NCI-H460 (cell line): ENCODE data around the gene EAPP. TPM values are rescaled to one million over a fixed set of nuclear protein-coding genes. Genes with fewer than 3 reads are reported as not detected.
"Not testable (repeated sequence)": the region's sequence is repeated elsewhere in the genome, so short reads cannot be mapped to it uniquely, and the experiment has no call there.

ENCODE experiments used
- DNase-seq: peaks from one replicate; pipeline ENCODE4 v3.0.0-alpha.2; 2016; ENCODE audit warnings: low read depth; ENCODE audit errors: extremely low read depth
- small RNA-seq, 2 experiments: library from RNA; depleted of rRNA; stranded (forward); fragments of <200 nt; gene quantifications; one replicate each; pipeline ENCODE3, GENCODE V24; 2014
- total RNA-seq: library from RNA; depleted of rRNA; stranded (reverse); fragments of >200 nt; shearing (Covaris generic); gene quantifications from 2 replicates; pipeline ENCODE4 v1.2.3, GENCODE V29; 2014; rRNA removed

The EAPP gene
- total RNA-seq, 1 experiment from 2014 or later: 47.5 TPM

GRCh38 chr14:34489324-34489723, 50.2 kb downstream of the EAPP start:
- no peak for DNase-seq

GRCh38 chr14:34488528-34488927, 51.0 kb downstream of the EAPP start:
- no peak for DNase-seq

DNA sequence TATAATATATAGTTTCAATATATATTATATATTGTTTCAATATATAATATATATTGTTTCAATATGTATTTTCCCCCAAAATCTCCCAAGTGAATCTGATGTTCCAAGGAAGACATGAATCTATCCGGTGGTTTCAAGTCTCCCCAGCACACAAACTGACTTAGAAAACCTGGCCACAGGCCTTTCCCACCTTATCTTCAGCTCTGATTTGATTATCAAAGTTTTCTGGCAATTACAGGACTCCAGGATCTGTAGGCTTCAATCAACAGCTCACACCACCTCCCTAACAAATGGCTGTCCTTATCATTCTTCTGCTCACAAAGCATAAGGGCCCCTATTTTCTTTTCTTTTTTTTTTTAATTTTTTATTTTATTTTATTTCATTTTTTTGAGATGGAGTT, 54.8 kb downstream of the EAPP start:
- DNase-seq: no peak

- DNase-seq: no peak
These were observed 57.0 kb downstream of the EAPP start for GRCh38 chr14:34482463-34482862.

- no peak for DNase-seq
These were observed 59.8 kb downstream of the EAPP start for GRCh38 chr14:34479694-34480093.

- DNase-seq: no peak
These were observed 61.2 kb downstream of the EAPP start for GRCh38 chr14:34478261-34478660.

- not testable (repeated sequence) for DNase-seq
These were observed 63.5 kb downstream of the EAPP start for GRCh38 chr14:34476036-34476435.

DNA sequence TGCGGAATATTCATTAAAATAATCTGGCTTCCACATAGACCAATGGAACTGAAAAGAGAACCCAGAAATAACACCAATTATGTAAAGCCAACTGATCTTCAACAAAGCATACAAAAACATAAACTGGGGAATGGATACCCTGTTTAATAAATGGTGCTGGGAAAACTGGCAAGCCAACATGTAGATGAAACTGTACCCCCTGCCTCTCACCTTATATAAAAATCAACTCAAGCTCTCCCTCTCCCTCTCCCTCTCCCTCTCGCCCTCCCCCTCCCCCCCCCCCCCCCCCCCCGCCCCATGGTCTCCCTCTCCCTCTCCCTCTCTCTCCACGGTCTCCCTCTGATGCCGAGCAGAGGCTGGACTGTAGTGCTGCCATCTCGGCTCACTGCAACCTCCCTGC, 64.3 kb downstream of the EAPP start:
- DNase-seq: no peak

- no peak for DNase-seq
These were observed 65.3 kb downstream of the EAPP start for GRCh38 chr14:34474187-34474679.

GRCh38 chr14:34472706-34473279, 66.7 kb downstream of the EAPP start:
- no peak for DNase-seq

DNA sequence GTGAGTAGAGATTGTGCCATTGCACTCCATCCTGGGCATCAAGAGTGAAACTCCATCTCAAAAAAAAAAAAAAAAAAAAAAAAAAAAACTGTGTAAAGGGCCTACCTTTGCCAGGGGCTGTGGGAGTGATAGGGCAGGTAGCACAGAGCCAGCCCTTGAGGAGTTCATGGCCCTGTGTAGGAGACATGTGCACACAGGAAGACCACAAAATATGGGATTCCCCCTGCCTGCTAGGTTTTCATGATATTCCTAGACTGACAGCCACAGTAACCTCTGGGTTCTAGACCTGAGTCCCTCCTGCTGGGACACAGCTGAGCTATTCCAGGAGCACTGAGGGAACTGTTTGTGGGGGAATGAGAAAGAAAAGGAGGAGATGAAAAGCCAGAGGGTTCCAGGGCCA, 69.2 kb downstream of the EAPP start:
- DNase-seq: no peak

- no peak for DNase-seq
These were observed 72.8 kb downstream of the EAPP start for GRCh38 chr14:34466691-34467090.

Small RNAs within 50 kb of the gene (small RNA-seq; reads per million reads assigned to genes)
- gene RNU1-27P: 0 reads per million in 2 experiments
- gene RNU1-28P: 0 reads per million in 2 experiments

Other genes with a start within 250 kb of the EAPP start
- gene SPTSSA, start 77.5 kb downstream of the EAPP start, total RNA-seq: 22.9 and 30.6 TPM in 2 replicates
- gene SNX6, start 90.4 kb upstream of the EAPP start, total RNA-seq: 89.2 and 95.8 TPM in 2 replicates
- gene CFL2, start 174.9 kb upstream of the EAPP start, total RNA-seq: 43.4 and 48.8 TPM in 2 replicates